ENCODE results near the gene FGD2.
"Not testable (repeated sequence)": the region's sequence is repeated elsewhere in the genome, so short reads cannot be mapped to it uniquely, and the experiment has no call there.

FGD2 gene

DNA sequence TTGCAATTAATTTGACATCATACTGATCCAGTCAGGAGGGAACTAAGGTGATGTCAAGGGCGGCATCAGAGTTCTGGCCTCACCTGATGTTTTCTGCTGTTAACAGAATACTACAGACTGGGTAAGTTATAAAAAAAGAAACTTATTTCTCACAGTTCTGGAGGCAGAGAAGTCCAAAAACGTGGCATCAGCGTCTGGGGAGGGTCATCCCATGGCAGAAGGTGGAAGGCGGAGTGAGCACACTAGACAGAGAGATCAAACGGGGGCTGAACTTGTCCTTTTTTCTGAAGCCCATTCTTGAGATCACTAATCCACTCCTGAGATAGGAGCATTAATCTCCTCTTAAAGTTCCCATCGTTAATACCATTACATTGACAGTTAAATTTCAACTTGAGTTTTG, 16.2 kb upstream of the FGD2 start:
- in situ Hi-C loops (cut with MboI; ENCODE audit: low sequenced_read_pairs) = no loop called here

DNA sequence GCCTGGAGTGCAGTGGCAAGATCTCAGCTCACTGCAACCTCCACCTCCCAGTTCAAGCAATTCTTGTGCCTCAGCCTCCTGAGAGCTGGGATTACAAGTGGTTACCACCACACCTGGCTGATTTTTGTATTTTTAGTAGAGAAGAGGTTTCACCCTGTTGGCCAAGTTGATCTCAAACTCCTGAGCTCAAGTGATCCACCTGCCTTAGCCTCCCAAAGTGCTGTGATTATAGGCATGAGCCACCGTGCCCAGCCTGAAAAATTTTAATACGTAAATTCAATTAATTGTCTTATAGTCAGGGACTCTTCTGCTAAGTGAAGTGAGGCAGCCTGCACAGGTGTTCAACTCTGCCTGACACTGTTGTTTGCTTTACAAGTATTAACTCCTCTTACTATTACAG, 15.1 kb upstream of the FGD2 start:
- in situ Hi-C loops (cut with MboI; ENCODE audit: low sequenced_read_pairs) = not testable (repeated sequence)

DNA sequence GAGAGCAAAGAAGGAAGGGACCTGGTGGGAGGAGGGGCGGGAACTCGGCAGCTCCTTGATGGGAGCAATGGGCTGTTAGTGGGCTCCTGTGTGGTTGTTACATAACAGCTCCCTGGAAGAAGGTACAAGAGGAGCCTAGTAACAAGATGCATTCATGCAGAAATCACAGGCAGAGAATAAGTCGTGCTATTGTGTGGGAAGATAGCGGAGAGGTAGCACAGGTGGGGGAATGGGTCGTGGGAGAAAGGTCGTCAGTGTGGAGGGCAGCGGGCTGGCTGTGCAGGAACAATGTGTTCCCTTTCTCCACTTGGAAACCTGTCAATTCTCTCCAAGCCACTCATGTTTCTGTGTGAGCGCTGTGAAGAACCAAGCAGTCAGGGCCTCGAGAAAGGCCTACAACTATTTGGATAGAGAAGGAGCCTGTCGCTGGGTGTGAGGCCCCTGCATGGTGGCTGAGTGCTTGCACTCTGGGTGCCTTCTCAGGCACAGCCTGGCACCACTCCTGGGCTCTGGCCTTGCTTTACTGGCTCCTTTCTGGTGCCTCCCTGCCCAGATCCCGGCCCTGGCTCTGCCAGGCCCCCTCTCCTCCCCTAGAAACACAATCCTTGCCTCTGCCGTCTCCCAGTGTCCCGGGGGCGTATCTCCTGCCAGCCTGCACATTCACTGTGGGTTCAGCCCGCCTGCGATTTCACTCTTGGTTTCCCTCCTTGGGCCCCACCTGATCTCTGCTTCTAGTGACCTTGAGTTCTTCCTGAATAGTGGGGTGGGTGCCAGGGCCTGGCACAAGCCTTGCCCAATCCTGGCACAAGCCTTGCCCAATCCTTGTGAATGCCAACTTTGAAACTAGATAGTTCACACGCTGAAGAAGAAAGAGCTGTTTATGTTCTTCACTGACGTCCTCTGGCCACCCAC, 7.4 kb upstream of the FGD2 start:
- in situ Hi-C loops (cut with MboI; ENCODE audit: low sequenced_read_pairs) = no loop called here

DNA sequence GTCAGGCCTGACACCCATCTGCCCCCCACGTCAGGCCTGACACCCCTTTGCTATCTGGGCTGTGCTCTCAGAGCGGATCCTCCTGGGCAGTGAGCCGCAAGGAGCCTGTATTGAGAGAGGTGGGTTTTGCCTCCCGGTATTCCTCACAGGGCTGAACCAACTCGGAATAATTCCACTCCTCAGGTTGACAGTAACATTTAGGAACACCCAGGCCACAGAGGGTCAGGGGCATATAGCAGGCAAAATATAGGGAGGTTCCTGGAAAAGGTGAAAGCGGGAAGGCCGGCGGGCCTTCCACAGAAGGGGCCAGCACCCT, 6.8 kb upstream of the FGD2 start:
- in situ Hi-C loops (cut with MboI; ENCODE audit: low sequenced_read_pairs) = no loop called here

DNA sequence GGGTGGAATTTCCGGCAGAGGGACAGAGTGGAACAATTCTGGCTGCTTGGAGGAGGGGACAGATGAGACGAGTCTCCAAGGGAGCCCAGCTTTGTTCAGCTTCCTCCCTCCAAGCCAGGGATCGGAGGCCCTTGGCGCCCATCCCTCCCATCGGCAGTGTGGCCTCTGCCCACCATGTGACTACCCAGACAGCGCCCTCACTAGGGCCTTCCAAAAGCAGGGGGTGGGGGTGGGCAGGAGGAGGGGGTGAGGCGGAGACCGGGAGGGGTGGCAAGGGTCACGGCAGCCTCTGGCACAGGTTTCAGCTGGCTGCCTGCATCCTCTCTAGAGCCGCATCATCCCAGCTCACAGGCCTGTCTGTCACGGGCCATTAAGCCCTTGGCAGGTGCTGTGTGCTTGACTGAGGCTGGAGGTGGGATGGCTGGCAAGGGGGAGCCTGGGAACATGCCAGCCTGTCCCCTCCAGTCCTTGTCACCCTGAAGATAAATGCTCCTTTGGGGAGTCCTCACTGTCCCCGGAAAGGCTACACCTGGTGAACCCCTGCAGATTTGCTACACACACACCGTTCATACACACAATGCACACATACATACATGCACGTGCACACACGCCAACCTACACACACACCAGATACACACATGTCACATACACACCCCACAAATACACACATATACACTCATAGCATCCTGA, 6.2 kb upstream of the FGD2 start:
- in situ Hi-C loops (cut with MboI; ENCODE audit: low sequenced_read_pairs) = no loop called here

DNA sequence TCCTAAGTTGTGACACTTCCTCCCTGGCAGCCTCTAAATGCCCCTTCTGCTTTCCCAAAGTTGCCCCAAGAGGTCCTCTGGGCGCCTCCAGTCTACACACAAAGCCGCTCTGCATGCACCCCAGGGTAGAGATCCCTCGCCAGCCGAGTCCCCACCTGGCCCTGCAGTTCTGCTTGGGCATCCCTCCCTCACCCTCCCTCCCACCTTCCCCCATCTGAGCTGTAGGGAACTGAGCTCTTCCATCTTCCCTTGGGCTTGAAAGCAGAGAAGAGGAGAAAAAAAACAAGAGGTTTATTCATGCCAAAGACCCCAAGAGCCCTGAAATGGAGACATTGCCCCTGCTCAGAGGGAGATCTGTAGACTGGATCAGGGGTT, 5.7 kb upstream of the FGD2 start:
- in situ Hi-C loops (cut with MboI; ENCODE audit: low sequenced_read_pairs) = loop anchor here (25.0 kb wide), 1 partner anchor 387 kb away; no protein-coding TSS in a partner anchor

DNA sequence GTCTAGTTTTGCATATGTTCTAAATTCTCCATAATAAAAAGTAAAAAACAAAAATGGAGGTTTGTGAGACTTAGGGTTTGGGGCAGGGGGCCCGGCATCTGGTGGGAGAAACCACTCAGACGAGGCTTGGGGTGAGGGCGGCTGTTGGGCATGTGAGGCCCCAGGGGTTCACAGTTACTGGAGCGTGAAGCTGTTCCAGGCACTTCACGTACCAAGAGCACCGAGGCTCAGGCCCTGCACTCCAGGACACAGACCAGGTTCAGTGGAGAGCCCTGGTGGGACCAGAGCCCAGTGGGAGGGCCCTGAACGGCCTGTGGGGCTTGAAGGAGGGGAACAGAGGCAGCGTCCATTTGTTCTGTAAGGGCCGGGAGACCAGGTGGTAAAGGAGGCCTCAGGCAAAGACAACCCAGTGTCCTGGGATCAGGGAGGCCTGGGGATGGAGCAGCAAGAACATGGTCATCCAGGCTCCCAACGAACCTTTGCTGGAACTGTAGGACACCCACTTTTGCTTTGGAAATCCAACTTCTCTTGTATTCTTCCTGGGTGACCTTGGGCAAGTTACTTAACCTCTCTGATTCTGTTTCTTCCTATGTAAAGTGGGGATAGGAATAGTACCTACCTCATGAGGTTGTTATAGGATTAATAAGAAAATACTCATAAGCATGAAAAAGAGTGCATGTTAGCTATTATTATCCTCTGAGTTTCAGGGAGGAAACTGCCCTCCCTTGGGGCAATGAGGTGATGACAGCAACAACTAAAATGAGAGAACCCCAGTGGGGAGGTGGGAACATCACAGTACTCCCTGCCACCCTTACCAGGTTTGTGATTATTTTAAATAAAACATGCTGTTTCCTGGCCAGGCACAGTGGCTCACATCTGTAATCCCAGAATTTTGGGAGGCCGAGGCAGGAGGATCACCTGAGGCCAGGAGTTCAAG, 1.1 kb upstream of the FGD2 start:
- in situ Hi-C loops (cut with MboI; ENCODE audit: low sequenced_read_pairs) = loop anchor here (25.0 kb wide), 1 partner anchor 392 kb away; no protein-coding TSS in a partner anchor

DNA sequence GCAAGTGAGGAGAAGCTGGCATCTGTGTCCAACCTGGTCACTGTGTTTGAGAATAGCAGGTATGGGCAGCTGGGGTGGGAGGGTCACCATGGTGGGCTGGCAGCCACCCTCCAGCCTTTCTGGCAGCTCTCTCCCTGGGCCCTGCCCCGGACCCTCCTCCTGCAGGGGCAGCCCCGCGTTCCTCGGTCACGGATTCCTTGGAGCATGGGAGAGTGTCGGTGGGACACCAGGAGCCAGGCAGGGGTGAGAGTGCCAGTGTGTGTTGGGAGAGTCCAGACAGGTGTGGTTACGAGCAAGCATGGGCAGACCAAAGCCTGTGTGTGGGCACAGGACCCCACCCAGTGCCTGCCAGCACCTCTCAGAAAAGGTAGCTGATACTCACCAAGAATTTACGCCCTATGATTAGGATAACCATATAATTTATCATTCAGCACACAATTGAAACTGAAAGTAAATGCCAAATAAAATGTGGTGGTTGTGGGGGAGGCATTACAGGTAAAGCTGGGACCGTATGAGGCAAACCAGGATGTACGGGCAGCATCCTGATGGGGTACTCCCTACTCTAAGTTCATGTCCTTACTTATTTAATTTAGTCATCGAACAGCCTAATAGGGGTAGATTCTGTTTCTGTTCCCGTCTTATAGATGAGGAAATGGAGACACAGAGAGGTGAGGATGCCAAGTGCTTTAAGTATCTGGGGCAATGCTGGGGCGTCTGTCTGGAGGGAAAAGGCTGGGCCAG, 542 bp downstream of the FGD2 start:
- in situ Hi-C loops (cut with MboI; ENCODE audit: low sequenced_read_pairs) = loop anchor here (25.0 kb wide), 1 partner anchor 394 kb away; no protein-coding TSS in a partner anchor

DNA sequence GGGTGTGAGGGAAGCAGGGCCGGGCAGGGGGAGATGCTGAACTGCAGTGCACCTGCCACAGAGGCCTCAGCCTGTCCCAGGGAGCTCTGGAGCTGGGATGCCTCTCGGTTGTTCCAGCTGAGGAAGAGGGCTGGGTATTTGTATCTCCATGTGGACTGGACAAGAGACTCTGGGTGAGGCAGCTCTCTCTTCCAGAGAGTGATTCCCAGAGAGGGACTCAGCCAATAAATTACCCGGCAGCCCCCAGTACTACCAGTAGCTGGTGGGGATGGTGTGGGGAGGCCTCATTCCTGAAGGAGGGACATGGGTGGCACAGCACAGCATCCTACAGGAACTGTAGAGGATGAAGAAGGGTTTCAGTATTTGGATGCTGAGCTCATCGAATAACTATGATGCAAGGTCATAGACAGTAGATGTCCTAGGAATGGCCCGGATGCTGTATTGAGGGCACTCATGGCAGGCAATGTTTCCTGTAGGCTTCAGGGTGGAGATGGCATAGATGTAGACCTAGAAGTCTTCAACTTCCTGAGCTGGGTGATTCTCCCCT, 1.4 kb downstream of the FGD2 start:
- in situ Hi-C loops (cut with MboI; ENCODE audit: low sequenced_read_pairs) = loop anchor here (25.0 kb wide), 1 partner anchor 395 kb away; no protein-coding TSS in a partner anchor

DNA sequence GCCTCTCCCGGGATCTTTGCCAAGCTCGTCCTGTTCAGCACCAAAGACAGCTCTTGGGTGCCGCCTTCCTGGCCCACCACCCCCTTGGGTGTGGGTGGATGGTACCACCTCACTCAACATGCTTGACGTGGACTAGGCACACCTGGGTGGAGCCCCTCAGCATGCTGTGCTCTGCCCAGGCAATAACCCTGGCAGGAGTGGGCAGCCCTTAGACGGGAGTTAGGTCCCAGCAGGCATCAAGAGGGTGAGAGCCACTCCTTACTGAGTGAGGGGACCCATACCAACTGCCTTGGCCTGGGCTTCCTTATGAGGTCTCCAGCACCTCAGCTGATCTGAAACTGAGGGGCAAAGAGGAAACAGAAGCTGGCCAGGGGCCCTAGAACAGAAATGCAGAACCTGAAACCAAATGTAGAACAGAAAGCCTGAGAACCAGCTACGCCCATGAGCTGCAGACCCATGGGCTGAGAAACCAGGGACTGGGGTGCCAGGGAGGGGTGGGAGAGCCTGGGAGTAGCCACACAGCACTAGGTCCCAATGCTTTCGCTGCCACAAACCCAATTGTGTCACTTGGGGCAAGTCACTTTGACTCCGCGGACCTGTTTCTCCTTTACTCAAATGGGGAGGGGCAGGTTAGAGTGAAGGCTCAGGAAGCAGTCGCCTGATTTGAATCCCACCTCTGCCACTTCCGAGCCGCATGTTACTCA, 2.0 kb downstream of the FGD2 start:
- in situ Hi-C loops (cut with MboI; ENCODE audit: low sequenced_read_pairs) = loop anchor here (25.0 kb wide), 1 partner anchor 395 kb away; no protein-coding TSS in a partner anchor

DNA sequence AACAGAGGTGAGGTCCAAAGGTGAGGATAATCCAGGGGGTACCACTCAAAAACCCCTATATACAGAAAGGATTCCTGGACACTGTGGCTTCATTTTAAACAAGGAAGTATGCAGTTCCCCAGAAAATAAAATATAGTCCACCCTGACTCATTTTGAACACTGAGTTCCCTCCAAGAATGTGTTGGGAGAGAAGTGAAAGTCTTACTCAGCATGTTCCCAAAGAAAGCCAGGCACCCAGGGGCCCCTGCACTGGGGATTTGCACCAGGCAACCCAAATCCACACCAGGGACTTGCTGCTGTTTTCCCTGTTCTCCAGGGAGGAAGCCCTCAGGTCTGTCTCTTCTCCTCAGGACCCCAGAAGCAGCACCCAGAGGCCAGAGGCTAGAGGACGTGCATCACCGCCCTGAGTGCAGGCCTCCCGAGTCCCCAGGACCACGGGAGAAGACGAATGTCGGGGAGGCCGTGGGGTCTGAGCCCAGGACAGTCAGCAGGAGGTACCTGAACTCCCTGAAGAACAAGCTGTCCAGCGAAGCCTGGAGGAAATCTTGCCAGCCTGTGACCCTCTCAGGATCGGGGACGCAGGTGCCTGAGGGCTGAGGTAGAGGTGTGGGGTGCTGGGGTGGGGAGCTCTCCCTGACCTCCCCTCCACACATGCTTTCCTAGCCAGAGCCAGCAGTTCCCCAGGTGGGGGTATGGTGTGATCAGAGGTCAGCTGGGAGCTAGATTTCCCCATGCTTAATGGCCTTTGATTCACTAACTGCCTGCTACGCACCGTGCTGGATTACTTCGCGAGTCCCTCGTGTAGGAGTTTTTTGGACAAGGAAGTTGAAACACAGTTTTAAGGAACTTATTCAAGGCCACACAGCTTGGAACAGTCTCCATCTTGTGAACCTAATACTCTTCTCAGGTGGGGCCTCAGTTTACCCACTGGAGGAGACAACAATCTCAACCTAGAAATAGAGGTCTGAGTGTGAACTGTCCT, 3.3 kb downstream of the FGD2 start:
- in situ Hi-C loops (cut with MboI; ENCODE audit: low sequenced_read_pairs) = loop anchor here (25.0 kb wide), 1 partner anchor 396 kb away; no protein-coding TSS in a partner anchor

DNA sequence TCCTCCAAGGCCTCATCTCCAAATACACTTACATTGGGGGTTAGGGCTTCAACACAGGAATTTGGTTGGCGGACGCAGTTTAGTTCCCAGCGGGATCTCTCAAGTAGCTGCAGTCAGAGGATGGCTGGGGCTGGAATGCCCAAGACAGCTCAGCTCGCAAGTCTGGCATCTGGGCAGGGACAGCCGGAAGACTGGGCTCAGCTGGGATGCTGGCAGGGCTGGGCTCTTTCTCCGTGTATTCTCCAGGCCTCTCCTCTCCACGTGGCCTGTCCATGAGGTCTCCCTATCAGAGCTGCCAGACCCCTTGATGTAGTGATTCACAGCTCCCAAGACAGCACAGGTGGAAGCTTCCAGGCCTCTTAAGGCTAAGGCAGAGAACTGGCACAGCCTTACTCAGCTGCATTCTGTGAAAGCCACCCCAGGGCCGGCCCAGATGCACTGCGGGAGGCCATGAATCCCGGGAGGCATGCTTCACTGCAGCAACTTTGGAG, 5.0 kb downstream of the FGD2 start:
- in situ Hi-C loops (cut with MboI; ENCODE audit: low sequenced_read_pairs) = loop anchor here (5.0 to 25.0 kb wide), 2 partner anchors 243 to 398 kb away; no protein-coding TSS in a partner anchor

DNA sequence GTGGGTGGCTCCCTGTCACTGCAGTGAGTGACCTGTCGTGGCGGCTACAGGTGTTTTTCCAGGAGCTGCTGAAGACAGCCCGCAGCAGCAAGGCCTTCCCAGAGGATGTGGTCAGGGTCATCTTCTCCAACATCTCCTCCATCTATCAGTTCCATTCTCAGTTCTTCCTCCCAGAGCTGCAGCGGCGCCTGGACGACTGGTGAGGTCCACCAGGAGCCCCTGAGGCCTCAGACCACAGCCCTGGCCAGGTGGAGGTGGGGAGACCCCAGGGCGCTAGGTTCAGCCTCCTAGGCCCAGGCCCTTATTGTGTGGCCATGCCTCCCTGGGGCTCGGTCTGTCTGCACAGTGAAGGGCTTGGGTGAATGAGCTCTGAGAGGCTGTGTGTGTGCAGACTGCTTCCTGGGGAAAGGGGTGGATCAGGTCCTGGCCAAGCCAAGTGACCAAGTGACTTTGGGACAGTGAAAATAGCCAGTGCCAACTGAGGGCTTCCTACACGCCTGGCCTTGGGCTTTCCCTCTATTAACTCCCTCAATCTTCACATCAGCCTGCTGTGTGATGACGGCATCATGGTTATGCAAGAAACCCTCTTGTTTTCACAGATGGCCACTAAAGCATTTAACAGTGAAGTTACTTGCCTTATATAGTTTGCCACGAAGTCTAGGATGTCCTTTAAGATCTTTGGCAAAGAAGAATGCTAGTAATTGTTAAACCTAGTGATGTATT, 6.4 kb downstream of the FGD2 start:
- in situ Hi-C loops (cut with MboI; ENCODE audit: low sequenced_read_pairs) = loop anchor here (5.0 to 25.0 kb wide), 2 partner anchors 245 to 400 kb away; no protein-coding TSS in a partner anchor

DNA sequence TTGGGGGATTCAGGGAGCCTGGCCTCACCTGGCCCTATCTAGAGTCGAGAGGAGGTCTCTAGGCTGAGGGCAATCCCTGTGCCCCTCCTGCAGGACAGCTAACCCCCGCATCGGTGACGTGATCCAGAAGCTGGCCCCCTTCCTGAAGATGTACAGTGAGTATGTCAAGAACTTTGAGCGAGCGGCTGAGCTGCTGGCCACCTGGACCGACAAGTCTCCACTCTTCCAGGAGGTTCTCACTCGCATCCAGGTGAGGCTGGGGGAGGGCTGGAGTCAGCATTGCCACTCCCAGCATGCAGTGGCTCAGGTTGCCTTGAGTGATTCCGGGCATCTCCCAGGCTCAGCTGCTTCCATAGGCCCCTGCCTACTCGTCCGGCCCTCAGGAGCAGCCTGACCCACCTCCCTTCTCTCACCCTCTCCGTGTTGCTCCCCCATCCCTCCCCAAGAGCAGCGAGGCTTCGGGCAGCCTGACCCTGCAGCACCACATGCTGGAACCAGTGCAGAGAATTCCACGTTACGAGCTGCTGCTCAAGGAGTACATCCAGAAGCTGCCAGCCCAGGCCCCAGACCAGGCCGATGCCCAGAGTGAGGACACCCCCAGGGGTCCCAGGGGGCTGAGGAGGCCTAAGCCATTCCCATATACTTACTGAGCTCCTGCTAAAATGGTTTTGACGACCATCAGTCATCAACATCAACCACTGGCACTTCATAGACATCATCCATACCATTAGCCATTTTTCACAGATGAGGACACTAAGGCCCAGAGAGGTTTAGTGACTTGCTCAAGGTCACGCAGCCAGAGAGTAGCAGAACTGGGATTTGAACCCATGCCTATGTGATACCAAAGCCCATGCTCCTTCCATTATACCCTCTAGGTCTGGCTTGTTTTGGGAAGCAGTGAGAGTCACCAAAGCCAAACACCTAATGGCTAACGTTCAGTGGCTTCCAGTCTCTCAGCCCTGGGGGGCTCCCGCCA, 8.3 kb downstream of the FGD2 start:
- in situ Hi-C loops (cut with MboI; ENCODE audit: low sequenced_read_pairs) = loop anchor here (5.0 to 25.0 kb wide), 2 partner anchors 247 to 402 kb away; no protein-coding TSS in a partner anchor

DNA sequence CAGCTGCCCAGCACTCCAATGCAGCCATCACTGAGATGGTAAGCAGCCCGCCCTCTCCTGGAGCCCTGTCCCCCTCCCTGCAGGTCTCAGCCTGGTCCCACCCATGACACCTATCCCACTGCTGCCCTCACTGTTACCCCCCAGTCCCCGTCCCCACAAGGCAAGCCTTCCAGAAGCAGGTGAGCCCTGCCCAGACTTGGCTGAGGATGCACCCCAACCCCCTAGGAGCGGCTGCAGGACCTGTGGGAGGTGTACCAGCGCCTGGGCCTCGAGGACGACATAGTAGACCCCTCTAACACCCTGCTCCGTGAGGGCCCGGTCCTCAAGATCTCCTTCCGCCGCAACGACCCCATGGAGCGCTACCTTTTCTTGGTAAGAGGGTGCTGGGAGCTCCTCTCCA, 9.2 kb downstream of the FGD2 start:
- in situ Hi-C loops (cut with MboI; ENCODE audit: low sequenced_read_pairs) = loop anchor here (5.0 to 25.0 kb wide), 2 partner anchors 247 to 402 kb away; no protein-coding TSS in a partner anchor

DNA sequence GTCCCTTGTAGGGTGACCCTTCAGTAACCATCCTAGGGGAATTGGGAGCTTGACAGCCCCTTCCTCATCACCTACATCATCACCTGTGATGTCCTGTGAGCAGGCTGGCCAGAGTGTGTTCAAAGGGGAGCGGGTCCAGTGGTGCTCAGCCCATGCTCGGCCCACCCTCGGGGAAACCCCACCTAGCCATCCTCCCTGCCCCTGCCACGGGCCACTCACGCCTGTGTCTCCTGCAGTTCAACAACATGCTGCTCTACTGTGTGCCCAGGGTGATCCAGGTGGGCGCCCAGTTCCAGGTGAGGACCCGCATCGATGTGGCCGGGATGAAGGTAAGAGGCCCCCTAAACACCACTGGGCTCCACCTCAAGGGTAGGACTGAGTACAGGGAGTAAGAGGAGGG, 10.1 kb downstream of the FGD2 start:
- in situ Hi-C loops (cut with MboI; ENCODE audit: low sequenced_read_pairs) = loop anchor here (25.0 kb wide), 1 partner anchor 403 kb away; no protein-coding TSS in a partner anchor

All from HL-60/S4 treated with retinoic acid at 250 ng/mL for 4 days and 3 days (cell line).